Smooth muscle cell (in vitro differentiated cells): ENCODE results near the gene LY6G6D. TPM values are rescaled to one million over a fixed set of nuclear protein-coding genes. Genes with fewer than 3 reads are reported as not detected.

Experiments used
- DNase-seq: peaks from one replicate; lab custom pipeline; 2025; ENCODE audit not compliant: unreplicated experiment; lab: John Stamatoyannopoulos, UW
- H2AFZ ChIP-seq: fragments of 200-600 bp; sonication (generic); 2 replicates; pipeline ENCODE4 v1.6.0; 2016; ENCODE audit warnings: antibody characterized with exemption, low read depth, mild to moderate bottlenecking
- H3F3A ChIP-seq: fragments of 200-600 bp; sonication (generic); 2 replicates; pipeline ENCODE4 v1.6.0; 2017; ENCODE audit warnings: antibody characterized with exemption, low read depth
- H3K27ac ChIP-seq: fragments of 200-600 bp; sonication (generic); 2 replicates; pipeline ENCODE4 v1.5.1; 2016; ENCODE audit warnings: low read depth, mild to moderate bottlenecking
- H3K27me3 ChIP-seq: fragments of 200-600 bp; sonication (generic); 2 replicates; pipeline ENCODE4 v1.6.1; 2016; ENCODE audit warnings: low read depth, mild to moderate bottlenecking
- H3K36me3 ChIP-seq: fragments of 200-600 bp; sonication (generic); 2 replicates; pipeline ENCODE4 v1.5.1; 2016; ENCODE audit warnings: low read depth
- H3K4me1 ChIP-seq: fragments of 200-600 bp; sonication (generic); 2 replicates; pipeline ENCODE4 v1.5.1; 2016; ENCODE audit warnings: low read depth
- H3K4me2 ChIP-seq: fragments of 200-600 bp; sonication (generic); 2 replicates; pipeline ENCODE4 v1.6.0; 2016; ENCODE audit warnings: mild to moderate bottlenecking
- H3K4me3 ChIP-seq: fragments of 200-600 bp; sonication (generic); 2 replicates; pipeline ENCODE4 v1.5.1; 2016; ENCODE audit warnings: mild to moderate bottlenecking
- H3K79me2 ChIP-seq: fragments of 200-600 bp; sonication (generic); 2 replicates; pipeline ENCODE4 v1.6.0; 2016; ENCODE audit warnings: low read depth, mild to moderate bottlenecking
- H3K9ac ChIP-seq: fragments of 200-600 bp; sonication (generic); 2 replicates; pipeline ENCODE4 v1.6.0; 2016; ENCODE audit warnings: low read depth
- H3K9me3 ChIP-seq: fragments of 200-600 bp; sonication (generic); replicated peaks from 2 replicates; pipeline ENCODE4 v1.5.1; 2016; ENCODE audit warnings: low read depth
- H4K20me1 ChIP-seq: fragments of 200-600 bp; sonication (generic); 2 replicates; pipeline ENCODE4 v1.6.0; 2016; ENCODE audit warnings: low read depth
- whole genome bisulfite sequencing: methylation state at CpG from one replicate; pipeline ENCODE4 v1.1.7; 2016; ENCODE audit warnings: low lambda C conversion rate; 5-methylcytosine and 5-hydroxymethylcytosine counted together
- polyA plus RNA-seq: library from polyadenylated mRNA; unstranded; fragments of >200 nt; fragmentation: Nextera tagmentation; extraction: Ambion mirVana; gene quantifications from 2 replicates; pipeline ENCODE4 v1.2.1, GENCODE V29; 2016
- total RNA-seq: library from RNA; depleted of rRNA; stranded (reverse); fragments of >200 nt; gene quantifications from 2 replicates; pipeline ENCODE4 v1.2.3, GENCODE V29; 2014
- TF ChIP-seq, protein P1 (sequence below): fragments of 200-600 bp; sonication (generic); IDR thresholded peaks from 2 replicates; pipeline ENCODE4 v1.5.1; 2017; ENCODE audit warnings: borderline replicate concordance, mild to moderate bottlenecking, antibody characterized with exemption; ENCODE audit not compliant: insufficient read depth, poor library complexity, severe bottlenecking

The LY6G6D gene
- total and polyA plus RNA-seq, 2 experiments from 2014 or later: not detected

DNA sequence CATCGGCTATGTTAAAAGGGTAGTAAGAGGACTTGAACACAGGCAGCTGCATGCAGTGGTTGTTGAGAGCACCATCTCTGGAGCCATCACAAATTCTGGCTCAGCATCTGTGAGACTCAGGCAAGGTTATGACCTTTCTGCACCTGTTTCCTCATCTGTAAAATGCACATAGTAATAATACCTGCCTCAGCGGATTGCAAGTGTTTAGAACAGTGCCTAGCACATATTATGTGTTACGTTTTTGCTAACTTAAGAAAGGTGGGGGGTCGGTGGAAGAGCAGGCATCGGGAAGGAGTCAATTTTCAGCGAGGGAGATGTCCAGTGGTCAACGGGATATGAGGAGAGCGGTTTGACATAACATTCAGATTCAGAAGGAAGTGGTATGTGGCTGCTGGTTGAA lies 37.2 kb upstream of the LY6G6D start:
- Histone ChIP-seq H3K79me2 (no peaks in the 10 kb centered on the region), H3K4me2 (no peak overlapping the region), H3K27ac (no peak overlapping the region), H4K20me1 (no peaks in the 10 kb centered on the region), H3K4me1 (peaks cover 9% of the 10 kb centered on the region), H3K9me3 (no peaks in the 10 kb centered on the region), H3F3A (peaks cover 7% of the 10 kb centered on the region), H3K9ac (no peak overlapping the region), H3K4me3 (no peak overlapping the region), H3K27me3 (no peaks in the 10 kb centered on the region), H2AFZ (no peak overlapping the region), H3K36me3 (no peaks in the 10 kb centered on the region)
- 79% methylated on average over 8 of the region's 8 CpGs for WGBS
- TF ChIP-seq, protein P1, sequence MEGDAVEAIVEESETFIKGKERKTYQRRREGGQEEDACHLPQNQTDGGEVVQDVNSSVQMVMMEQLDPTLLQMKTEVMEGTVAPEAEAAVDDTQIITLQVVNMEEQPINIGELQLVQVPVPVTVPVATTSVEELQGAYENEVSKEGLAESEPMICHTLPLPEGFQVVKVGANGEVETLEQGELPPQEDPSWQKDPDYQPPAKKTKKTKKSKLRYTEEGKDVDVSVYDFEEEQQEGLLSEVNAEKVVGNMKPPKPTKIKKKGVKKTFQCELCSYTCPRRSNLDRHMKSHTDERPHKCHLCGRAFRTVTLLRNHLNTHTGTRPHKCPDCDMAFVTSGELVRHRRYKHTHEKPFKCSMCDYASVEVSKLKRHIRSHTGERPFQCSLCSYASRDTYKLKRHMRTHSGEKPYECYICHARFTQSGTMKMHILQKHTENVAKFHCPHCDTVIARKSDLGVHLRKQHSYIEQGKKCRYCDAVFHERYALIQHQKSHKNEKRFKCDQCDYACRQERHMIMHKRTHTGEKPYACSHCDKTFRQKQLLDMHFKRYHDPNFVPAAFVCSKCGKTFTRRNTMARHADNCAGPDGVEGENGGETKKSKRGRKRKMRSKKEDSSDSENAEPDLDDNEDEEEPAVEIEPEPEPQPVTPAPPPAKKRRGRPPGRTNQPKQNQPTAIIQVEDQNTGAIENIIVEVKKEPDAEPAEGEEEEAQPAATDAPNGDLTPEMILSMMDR: no peak
- no peak for DNase-seq

DNA sequence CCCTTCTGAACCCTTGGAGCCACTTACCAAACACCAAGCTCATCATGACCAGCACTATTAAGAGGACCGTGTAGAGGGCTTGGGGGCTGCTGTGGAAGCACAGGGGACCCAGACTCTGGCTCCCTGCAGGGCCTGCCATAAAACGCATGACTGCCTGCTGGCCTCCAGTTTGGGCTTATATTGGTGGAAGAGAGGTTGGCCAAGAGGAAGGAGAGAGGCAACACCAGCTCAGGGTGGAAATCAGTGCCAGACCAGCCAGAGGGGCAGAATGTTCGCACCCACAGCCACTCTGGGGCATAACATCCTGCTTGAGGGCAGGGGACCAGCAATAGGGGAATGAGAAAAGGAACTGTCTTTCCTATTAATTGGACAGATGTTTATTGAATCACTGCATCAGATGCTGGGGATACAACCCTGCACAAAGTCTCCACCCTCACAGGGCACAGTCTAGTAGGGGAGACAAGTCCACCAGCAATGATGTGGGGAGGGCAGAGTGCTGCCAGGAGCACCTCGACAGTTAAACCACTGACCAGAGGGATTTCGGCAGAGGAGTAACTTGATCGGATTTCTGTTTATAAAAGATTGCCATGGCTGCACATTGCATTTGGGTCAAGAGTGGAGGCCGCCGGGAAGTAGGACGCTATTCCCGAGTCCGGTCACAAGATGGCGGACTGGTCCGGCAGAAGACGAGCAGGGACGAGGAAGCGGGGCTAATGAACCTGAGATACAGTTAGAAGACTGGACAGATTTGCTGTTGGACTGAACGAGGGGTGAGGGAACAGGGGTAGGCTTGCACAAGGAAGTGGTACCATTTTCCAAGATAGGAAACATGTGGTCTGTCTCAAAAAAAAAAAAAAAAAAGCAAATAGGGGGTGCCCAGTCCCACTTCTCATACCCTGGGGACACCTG lies 34.7 kb upstream of the LY6G6D start, which contains the start of gene LY6G5C:
LY6G5C (minus strand) TSS at position 842 of the 909 bp plus-strand sequence; CDS start at position 148, 694 bp downstream.
- Histone ChIP-seq H3K36me3 (no peaks in the 10 kb centered on the region), H3K27me3 (no peaks in the 10 kb centered on the region), H3K4me3 (peak within 1 kb of the TSS; percentile 60), H3F3A (no peaks in the 10 kb centered on the region), H4K20me1 (no peaks in the 10 kb centered on the region), H2AFZ (peak within 1 kb of the TSS; percentile 70), H3K4me2 (peak within 1 kb of the TSS; percentile 100), H3K27ac (no peak within 1 kb of the TSS), H3K4me1 (peaks cover 14% of the 10 kb centered on the region), H3K9ac (peak within 1 kb of the TSS; percentile 28), H3K79me2 (no peaks in the 10 kb centered on the region), H3K9me3 (no peaks in the 10 kb centered on the region)
- TF ChIP-seq, protein P1: peak; percentile 62
- WGBS: 13% methylated on average over 17 of the region's 17 CpGs
- DNase-seq: peak; percentile 28

DNA sequence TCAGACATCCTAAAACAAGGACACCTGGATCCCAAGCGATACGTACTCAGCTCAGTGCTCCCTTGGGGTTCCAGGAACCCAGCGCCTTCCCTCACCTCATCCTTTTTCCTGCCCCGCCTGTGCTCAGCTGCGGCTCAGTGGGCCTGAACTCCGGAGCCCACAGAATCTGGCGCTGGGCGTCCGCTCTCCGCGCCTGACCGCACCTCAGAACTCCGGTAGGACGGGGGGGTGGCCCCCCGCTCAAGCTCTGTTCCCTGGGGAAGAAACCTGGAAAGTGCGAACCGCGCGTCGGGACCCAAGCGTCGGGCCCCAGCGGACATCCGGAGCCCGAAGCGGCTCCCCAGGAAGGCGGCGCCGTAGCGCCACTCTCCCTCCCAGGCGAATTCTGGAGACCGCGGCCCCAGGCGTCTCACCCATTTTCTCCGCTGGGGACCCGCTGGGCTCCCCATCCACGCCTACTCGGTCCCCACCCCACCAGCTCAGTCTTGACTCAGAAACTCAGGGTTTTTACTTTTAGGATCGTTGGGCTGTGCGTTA lies 33.9 kb upstream of the LY6G6D start:
- peaks cover 14% of the 10 kb centered on the region for H3K4me1 ChIP-seq
- no peaks in the 10 kb centered on the region for H3K9me3 ChIP-seq
- WGBS: 2% methylated on average over 40 of the region's 40 CpGs
- H3K36me3 ChIP-seq: no peaks in the 10 kb centered on the region
- peak overlapping the region; percentile 60 for H3K4me3 ChIP-seq
- H4K20me1 ChIP-seq: no peaks in the 10 kb centered on the region
- H3K27ac ChIP-seq: no peak overlapping the region
- H2AFZ ChIP-seq: peak overlapping the region; percentile 70
- H3K27me3 ChIP-seq: no peaks in the 10 kb centered on the region
- no peaks in the 10 kb centered on the region for H3F3A ChIP-seq
- TF ChIP-seq, protein P1: no peak
- peak overlapping the region; percentile 28 for H3K9ac ChIP-seq
- no peak for DNase-seq
- H3K4me2 ChIP-seq: peak overlapping the region; percentile 100
- no peaks in the 10 kb centered on the region for H3K79me2 ChIP-seq
